ENCODE measurements around the gene IGHMBP2.

The IGHMBP2 gene

DNA sequence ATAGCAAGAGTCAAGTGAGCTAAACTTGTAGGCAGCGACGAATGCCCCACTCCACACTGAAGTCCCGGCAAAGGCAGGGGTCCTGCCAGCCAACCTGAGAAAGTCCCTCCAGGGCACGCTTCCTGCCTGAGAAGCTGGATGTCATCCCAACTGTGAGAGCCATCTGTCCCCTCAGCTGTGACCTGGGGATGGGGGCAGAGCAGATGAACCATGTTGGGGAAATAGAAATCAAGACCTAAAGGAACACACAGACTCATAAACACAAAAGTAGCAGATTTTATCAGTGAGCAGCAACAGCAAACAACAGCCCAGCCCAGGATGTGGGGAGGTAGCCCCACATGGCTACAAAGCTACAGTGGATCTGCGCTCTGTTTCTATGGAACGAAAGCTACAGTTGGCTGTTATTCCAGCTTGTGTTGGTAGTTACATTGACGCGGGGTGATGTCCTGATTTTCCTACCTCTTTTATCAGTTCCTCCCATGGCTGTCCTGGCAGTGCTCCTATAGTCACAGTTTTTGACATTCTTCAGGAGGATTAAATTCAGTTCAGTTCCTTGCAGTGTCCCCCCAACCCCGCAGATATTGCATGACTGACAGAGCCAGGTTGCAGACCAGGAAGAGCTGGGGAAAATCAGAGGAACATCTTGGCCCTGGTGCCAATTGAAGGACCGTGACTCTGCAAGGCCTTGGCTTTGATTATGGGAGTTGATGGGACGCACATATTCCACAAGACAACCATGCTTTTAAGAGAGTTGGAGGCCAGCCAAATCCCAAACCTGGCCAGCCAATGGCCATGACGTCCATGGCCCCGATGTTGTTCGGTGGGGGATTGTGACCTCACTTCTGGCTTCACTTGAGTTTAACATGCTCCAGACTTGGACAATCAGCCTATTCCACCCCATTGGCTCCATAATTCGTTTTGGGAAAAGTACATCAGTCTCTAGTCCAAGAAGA is 62.5 kb downstream of the IGHMBP2 start:
- POLR2A ChIA-PET = no interaction called here
- CTCF ChIA-PET = interaction anchor here (1.5 kb wide), 1 partner anchor 9 kb away, joined by 4 read pairs; no protein-coding TSS in a partner anchor
- no peak for DNase-seq (ENCODE audit: extremely low spot score)
- TF ChIP-seq, protein P1, sequence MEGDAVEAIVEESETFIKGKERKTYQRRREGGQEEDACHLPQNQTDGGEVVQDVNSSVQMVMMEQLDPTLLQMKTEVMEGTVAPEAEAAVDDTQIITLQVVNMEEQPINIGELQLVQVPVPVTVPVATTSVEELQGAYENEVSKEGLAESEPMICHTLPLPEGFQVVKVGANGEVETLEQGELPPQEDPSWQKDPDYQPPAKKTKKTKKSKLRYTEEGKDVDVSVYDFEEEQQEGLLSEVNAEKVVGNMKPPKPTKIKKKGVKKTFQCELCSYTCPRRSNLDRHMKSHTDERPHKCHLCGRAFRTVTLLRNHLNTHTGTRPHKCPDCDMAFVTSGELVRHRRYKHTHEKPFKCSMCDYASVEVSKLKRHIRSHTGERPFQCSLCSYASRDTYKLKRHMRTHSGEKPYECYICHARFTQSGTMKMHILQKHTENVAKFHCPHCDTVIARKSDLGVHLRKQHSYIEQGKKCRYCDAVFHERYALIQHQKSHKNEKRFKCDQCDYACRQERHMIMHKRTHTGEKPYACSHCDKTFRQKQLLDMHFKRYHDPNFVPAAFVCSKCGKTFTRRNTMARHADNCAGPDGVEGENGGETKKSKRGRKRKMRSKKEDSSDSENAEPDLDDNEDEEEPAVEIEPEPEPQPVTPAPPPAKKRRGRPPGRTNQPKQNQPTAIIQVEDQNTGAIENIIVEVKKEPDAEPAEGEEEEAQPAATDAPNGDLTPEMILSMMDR (IDR thresholded peaks at IDR 0.05; ENCODE audit: control extremely low read depth, extremely low read depth, low read depth, missing control alignments) = no peak

DNA sequence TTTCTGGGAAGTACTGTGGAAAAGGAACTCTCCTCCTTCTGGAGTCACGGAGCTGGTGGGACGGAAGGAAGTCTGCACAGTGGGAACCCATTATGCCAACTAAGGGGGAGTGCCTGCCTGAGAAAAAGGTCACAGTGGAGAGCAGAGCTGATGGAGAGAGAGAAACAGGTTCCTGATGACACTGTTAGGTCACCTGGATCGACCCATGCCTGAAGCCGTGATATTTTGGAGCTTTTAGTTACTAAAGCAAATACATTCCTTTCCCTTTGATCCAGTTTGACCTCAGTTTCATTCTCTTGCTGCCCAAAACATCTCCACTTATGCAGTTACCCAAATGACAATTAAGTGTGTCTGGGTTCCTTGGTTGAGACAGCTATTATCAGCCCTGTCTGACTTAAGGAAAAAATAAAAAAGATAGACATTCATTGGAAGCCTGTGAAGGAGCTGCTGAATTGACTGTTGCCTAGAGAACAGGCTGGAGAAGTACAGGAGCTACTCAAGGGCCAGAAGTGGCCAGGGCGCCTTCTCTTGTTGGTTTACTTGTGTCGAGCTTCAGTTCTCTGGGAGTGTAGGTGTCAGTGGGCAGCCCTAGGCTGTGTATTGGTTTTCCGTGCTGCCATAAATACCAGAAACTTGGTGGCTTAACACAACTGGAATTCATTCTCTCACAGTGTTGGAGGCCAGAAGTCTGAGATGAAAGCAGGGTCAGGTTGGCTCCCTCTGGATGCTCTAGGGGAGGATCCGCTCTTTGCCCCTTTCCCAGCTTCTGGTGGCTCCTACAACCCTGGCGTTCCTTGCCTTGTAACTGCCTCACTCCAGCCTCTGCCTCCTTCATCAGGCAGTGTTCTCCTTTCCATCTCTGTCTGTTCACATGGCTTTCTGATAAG is 63.4 kb downstream of the IGHMBP2 start:
- POLR2A ChIA-PET = no interaction called here
- no peak for DNase-seq (ENCODE audit: extremely low spot score)
- CTCF ChIA-PET = interaction anchor here (1.5 kb wide), 1 partner anchor 10 kb away, joined by 4 read pairs; no protein-coding TSS in a partner anchor
- TF ChIP-seq, protein P1 (IDR thresholded peaks at IDR 0.05; ENCODE audit: control extremely low read depth, extremely low read depth, low read depth, missing control alignments) = no peak

DNA sequence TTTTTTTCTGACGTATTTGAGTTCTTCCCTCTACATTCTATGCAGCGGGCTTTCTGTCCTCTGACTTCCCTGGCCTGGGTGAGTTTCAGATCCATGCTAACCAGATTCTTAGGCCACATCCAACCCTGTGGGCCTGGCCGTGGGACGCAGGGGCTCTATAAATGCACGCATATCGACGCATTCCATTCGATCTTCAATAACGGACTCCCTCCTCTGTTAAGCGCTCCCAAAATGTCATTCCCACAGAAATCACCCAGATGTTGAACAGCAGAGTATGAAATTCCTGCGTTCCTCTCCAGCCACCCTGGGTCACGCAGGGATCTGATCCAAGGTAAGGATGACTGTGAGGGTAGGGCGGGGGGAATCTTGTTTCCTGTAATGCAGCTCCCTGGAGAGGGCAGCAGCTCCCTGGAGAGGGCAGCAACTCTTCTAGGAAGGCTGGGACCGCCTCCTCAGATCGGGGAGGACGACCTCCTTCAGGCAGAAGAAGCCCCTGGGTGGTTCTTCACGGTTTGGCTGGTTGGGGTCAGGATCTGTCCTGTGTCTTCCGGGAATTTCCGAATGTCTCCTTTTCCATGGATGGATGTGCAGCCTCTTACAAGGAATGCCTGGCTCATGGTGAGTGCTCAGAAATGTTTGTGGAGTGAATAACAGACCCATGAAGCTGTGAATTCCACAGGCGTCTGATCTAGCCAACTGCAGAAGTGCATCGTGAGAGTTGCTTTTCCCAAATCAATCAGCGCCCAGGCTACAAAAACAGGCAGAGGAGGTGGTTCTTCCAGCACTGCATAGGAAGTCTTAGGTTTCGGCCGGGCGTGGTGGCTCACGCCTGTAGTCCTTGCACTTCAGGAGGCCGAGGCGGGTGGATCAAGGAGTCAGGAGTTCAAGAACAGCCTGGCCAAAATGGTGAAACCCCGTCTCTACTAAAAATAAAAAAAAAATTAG is 64.9 kb downstream of the IGHMBP2 start:
- ChIA-PET POLR2A (no interaction called here), CTCF (no interaction called here)
- DNase-seq (ENCODE audit: extremely low spot score) = no peak
- TF ChIP-seq, protein P1 (IDR thresholded peaks at IDR 0.05; ENCODE audit: control extremely low read depth, extremely low read depth, low read depth, missing control alignments) = no peak

DNA sequence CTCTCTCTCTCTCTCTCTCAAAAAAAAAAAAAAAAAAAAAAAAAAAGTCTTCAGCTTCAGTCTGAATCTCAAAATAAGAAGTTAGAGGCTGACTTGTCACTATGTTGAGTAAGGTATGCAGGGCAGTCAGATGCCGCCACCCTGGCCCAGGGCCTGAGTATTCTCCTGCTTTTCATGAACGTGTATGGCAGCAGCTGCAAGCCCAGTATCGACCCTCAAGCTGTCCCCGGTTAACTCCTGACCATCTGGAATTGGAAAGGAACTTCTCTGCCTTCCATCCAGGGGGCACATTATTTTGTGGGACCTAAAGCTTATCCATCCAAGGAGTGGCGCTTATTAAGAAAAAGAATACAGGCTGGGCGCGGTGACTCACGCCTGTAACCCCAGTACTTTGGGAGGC is 65.7 kb downstream of the IGHMBP2 start:
- ChIA-PET CTCF (no interaction called here), POLR2A (no interaction called here)
- no peak for DNase-seq (ENCODE audit: extremely low spot score)
- TF ChIP-seq, protein P1 (IDR thresholded peaks at IDR 0.05; ENCODE audit: control extremely low read depth, extremely low read depth, low read depth, missing control alignments) = no peak

DNA sequence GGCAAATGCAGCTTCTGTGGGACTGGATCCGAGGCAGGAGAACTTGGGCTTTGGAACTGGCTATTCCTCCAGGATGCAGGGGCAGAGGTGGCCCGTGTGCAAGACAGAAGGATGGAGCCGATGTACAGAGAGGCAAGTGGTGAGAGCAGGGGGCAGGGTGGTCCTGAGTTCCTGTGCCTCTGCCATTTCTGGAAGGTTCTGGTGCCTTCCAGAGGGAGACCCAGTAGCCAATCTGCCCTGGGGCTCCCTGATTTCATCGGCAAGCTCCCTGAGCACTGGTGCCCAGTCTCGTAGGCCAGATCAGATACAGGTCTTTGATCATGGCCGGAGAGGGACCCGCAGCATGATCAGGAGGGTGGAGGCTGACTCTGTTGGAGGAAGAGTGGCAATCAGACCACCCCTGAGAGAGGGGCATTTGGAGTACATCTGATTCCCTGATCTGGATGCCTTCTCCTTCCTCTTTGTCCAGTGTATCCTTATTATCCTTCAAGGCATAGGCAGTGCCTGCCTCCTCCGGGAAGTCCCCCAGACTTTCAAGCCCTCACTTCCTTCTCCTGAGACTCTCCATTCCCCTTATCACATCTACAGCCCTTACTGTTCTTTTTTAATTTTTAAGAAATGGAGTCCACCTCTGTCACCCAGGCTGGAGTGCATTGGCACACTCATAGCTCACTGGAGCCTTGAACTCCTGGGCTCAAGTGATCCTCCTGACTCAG is 67.4 kb downstream of the IGHMBP2 start:
- DNase-seq (ENCODE audit: extremely low spot score) = no peak
- POLR2A ChIA-PET = no interaction called here
- CTCF ChIA-PET = interaction anchor here (1.2 kb wide), 1 partner anchor 89 kb away, joined by 3 read pairs; no protein-coding TSS in a partner anchor
- TF ChIP-seq, protein P1 (IDR thresholded peaks at IDR 0.05; ENCODE audit: control extremely low read depth, extremely low read depth, low read depth, missing control alignments) = no peak

Measured in GM10248 (cell line).